Measurements from ENCODE around the gene WASHC2C.
"Not testable (repeated sequence)": the region's sequence is repeated elsewhere in the genome, so short reads cannot be mapped to it uniquely, and the experiment has no call there.

The WASHC2C gene, protein sequence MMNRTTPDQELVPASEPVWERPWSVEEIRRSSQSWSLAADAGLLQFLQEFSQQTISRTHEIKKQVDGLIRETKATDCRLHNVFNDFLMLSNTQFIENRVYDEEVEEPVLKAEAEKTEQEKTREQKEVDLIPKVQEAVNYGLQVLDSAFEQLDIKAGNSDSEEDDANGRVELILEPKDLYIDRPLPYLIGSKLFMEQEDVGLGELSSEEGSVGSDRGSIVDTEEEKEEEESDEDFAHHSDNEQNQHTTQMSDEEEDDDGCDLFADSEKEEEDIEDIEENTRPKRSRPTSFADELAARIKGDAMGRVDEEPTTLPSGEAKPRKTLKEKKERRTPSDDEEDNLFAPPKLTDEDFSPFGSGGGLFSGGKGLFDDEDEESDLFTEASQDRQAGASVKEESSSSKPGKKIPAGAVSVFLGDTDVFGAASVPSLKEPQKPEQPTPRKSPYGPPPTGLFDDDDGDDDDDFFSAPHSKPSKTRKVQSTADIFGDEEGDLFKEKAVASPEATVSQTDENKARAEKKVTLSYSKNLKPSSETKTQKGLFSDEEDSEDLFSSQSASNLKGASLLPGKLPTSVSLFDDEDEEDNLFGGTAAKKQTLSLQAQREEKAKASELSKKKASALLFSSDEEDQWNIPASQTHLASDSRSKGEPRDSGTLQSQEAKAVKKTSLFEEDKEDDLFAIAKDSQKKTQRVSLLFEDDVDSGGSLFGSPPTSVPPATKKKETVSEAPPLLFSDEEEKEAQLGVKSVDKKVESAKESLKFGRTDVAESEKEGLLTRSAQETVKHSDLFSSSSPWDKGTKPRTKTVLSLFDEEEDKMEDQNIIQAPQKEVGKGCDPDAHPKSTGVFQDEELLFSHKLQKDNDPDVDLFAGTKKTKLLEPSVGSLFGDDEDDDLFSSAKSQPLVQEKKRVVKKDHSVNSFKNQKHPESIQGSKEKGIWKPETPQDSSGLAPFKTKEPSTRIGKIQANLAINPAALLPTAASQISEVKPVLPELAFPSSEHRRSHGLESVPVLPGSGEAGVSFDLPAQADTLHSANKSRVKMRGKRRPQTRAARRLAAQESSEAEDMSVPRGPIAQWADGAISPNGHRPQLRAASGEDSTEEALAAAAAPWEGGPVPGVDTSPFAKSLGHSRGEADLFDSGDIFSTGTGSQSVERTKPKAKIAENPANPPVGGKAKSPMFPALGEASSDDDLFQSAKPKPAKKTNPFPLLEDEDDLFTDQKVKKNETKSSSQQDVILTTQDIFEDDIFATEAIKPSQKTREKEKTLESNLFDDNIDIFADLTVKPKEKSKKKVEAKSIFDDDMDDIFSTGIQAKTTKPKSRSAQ (N-terminal part only)

DNA sequence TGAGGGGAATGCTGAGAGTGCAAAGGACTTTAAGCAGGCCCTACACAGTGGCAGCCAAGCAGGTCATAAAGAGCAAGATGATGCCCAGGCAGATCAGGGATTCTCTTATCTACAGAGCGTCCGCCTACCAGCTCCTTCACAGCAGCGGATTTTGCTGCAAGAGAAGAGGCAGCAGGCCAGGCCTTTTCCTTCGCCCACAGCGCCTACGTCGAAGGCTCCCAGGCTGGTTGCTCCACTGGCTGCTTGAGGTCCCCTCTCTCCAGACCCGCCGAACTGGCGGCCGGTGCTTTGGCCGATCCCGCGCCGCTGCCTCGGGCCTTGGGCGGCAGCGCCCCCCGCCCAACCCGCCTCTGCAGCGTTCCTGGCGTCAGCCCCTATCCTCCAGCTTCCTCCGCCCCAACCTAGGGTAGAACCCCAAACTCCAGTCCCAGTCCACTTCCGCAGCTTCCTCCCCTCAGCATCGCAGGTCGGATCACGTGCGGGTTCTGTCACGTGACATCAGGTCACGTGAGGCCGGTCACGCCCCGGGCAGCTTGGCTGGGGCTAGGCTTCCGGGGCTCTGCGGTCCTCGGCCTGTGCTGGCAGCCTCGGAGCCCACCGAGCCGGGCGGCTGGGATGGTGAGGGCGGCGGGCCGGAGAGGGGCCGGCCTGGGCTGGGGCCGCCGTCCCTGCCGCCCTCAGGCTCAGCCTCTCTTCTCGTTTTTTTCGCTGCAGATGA is at the start of gene WASHC2C:
Gene WASHC2C (plus strand): TSS at position 564 of the 718 bp plus-strand sequence. CDS start 52 bp downstream, at position 616.
- ATAC-seq: peak; percentile 96 to 97

DNA sequence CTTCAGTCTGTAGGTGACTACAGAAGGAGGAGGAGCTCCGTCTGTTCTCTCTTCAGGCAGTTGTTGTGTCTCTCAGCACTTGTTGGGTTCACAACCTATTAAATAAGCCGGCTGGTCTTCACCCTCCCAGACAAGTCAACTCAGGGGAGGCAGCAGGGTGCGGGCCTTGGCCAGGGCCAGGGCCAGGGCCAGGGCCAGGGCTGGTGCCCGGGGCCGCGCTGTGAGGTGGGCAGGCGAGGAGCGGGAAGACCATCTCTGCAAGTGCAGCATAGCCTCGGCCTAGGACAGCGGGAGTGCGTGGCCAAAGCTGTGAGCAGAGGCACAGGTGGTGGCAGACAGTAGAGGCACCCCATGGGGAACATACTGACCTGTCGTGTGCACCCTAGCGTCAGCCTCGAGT is 48.6 kb upstream of the WASHC2C start:
- not testable (repeated sequence) for ATAC-seq

DNA sequence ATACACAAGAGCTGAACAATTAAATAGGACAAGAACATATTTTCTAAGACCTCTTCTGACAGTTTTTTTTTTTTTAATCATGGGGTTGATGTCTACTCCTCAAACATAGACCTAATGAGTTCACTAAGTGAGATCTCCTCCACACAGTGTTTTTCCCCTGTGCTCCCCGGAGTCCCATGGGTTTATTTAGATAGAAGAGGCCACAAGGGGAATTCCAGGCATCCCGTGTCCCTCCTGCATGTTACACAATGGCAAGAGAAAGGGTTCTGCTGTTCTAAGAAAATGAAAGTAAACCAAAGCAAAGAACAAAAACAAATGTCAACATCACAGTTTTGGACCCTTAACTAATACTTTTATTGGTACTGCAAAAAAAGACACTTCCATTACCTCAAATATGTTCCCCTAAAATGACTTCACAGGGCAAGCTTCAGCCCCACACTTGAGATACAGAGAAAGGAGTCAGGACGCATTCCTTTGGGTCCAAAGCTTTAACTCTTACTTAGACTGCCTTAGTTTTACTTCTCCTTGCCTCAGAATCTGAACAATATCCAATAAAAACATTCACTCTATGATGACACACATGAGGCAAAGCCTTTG is 16.8 kb upstream of the WASHC2C start:
- not testable (repeated sequence) for ATAC-seq

DNA sequence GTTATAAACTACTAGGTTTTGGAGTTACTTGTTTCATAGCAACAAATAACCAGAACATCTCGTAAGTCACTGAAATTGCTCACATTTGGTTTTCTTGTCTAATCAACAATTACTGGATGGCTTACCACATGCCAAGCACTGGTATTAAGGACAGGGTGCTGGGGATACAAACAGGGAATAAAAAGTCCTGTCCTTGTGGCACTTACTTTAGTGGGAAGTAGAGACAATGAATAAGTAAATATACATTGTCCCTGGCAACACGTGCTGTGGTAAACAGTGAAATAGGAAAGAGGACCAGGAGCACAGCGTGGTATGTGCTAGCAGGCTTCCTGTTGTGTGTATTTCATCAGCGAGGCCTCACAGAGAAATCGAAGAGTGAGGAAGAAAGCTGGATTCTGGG is 15.8 kb upstream of the WASHC2C start:
- not testable (repeated sequence) for ATAC-seq

DNA sequence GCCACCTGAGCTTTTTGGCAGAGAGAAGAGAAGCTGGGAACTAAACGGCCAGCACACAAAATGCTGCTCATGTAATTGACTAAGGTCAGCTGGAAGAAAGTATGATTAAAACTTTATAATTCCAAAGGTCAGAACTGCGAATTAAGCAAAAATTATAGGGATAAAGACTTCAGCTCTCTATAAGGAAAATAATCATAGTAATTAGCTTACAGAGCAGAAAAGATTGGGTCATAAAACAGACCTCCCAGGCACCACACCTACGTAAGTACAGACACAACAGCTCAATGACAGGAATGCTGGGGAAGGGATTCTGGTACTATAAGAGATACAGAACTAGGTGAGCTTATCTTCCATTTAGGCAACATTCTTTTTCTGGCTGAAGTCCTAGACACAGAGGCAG is 10.0 kb upstream of the WASHC2C start:
- not testable (repeated sequence) for ATAC-seq

DNA sequence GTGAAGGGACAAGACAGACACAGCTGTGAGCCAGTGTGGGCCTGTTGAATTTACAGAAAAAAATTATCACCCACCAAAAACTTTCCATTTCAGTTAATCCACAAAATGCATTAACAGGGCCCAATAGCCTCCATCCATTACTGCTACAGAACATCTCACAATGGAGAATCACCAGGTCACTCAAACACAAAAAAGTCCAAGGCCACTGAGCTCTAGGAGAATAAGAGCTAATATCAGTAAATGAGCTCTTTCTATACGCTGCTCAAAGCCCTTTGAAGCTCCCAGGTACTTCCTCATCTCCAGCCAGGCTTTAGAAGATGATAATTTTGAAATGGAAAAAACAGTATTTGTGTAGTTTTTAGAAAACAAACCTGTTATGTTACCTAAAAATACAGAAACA is 9.4 kb upstream of the WASHC2C start:
- not testable (repeated sequence) for ATAC-seq

DNA sequence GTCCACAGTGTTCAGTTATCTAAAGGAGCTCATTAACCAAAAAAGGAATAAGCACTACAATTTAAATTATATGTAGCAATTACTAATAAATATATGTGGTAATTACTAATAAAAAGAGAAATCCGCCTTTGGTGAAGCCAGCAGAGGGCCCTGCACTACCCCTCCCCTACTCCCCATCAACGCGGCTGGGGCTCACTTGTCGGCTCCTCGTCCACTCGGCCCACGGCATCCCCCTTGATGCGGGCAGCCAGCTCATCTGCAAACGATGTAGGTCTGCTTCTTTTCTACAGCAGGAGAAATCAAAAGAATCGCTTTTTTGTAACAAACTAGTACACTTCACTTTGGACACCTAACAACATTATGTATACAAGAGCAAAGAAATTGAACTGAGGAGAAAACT is 5.6 kb upstream of the WASHC2C start:
- ATAC-seq: not testable (repeated sequence)

DNA sequence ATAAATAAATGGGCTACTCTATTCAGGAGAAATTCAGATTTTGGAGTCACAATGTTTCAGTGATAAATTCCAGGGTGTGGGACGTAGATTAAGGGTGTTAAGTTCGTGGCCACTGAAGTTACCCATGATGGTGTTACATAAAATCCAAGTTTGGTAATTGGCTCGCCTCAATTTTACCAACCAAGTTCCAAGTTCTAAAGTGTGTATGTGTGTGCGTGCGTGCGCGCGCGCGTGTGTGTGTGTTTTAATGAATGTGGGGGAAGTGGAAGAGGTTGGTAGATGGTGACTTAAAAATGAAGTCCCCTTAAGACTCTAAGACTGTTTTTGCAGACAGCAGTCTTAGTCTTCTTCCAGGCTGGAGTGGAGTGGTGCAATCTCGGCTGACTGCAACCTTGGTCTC is 3.2 kb upstream of the WASHC2C start:
- not testable (repeated sequence) for ATAC-seq

DNA sequence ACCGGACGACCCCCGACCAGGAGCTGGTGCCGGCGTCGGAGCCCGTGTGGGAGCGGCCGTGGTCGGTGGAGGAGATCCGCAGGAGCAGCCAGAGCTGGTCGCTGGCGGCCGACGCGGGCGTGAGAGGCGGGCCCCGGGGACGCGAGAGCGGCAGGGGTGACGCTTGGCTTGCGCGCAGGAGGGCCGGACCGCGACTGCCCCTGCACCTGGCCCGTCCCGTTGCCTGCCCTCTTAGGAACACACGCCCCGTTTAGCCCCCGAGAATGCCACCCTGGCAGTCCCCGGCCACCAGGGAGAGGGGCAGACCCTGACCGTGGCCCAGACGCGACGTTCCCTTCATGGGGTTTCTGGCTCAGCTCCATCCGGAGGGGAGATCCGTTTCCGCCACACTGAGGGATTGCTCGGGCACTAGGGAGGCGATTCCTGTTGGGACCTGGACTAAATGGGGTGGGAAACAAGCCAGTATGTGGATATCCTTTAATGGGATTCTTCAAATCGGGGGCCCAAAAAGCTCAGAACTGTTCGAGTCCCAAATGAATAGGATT is 427 bp downstream of the WASHC2C start:
- ATAC-seq: peak; percentile 44 to 47

DNA sequence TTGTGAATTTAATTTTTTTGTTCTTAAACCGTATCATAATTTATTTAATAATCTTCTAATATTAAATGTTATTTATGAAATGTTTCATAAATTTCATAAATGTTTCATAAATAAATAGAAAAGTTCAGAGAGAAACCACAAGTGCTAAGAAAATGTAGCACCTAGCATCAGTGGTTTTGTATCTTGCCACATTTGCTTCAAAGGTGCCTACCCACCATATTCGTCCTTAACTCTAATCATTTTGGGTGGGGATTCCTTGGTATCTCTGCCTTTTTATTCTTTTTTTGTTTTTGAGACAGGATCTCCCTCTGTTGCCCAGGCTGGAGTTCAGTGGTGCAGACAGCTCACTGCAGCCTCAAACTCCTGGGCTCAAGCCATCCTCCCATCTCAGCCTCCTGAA is 7.4 kb downstream of the WASHC2C start:
- ATAC-seq: not testable (repeated sequence)

DNA sequence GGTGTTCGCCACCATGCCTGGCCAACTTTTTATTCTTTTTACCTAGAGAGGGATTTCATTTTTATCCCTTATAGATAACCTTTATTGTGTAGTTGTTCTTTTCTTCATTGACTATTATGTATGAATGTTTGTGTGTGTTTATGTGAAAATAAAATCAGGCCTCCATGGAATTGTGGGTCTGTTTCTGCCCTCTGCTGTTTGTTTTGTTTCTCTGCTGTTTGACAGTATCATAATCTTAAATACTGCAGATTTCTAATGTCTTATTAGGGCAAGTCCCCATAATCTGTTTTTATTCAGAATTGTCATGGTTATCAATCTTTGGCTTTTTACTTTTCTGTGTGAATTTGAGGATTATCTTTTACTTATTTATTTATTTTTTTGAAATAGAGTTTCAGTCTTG is 7.8 kb downstream of the WASHC2C start:
- ATAC-seq: not testable (repeated sequence)

DNA sequence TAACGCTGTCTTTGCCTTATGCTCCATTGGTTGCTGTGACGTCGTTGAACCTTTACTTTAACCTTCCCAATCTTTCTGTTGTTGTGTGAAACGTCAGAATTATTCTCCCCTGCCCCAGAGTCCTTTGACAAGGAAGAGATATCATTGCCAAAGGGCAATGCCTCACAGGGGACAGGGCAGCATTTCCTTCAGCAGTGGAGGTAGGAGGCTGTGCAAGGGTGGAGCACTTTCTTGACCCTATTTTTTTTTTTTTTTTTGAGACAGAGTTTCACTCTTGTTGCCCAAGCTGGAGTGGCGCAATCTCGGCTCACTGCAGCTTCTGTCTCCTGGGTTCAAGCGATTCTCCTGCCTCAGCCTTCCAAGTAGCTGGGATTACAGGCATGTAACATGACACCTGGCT is 14.5 kb downstream of the WASHC2C start:
- not testable (repeated sequence) for ATAC-seq

DNA sequence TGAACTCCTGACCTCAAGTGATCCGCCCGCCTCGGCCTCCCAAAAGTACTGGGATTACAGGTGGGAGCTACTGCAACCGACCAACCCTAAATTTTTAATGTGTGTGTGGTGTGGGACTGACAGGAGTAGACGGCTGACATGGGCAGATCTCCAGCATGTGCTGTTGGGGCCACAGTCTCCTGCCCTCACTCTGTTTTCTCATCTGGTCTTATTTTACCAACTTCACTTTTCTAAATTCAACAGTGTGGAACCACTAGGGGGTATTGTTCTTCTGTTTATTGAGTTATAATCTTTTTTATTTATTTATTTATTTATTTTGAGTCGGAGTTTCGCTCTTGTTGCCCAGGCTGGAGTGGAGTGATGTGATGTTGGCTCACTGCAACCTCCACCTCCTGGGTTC is 14.9 kb downstream of the WASHC2C start:
- ATAC-seq: not testable (repeated sequence)

DNA sequence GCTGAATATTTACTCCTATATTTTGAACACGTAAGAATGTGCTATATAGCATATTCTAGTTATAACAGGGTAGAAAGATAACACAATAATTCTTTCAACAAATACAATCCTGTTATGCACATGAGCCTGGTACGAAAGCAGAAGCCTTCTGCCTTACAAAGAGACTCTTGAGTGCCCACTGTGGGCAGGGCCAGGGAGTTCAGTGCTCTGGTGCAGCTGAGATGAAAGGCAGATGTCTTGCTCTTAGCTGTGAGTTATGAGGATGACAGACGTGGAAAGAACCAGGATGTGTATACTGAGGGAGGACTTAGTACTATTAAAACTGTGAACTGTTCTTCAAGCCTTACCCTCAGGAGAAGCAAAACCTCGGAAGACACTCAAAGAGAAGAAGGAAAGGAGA is 24.1 kb downstream of the WASHC2C start:
- not testable (repeated sequence) for ATAC-seq

DNA sequence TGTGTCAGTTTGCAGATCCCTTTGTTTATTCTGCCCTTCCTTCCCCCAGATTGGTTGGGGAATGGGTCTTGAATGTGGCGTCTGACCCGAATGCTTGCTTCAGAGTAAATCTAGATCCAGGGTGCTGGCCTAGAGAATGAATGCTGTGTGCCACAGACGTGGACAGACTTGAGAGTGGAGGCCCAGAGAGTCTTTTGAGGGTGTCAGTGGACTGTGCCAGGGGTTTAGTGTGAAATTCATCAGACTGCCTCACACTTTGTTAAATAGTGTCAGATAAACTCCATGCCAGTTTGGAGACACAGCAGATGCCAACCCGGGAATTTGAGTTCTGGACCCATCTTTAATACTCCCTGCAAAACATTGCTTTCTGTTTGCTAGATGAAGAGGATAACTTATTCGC is 25.1 kb downstream of the WASHC2C start:
- not testable (repeated sequence) for ATAC-seq

DNA sequence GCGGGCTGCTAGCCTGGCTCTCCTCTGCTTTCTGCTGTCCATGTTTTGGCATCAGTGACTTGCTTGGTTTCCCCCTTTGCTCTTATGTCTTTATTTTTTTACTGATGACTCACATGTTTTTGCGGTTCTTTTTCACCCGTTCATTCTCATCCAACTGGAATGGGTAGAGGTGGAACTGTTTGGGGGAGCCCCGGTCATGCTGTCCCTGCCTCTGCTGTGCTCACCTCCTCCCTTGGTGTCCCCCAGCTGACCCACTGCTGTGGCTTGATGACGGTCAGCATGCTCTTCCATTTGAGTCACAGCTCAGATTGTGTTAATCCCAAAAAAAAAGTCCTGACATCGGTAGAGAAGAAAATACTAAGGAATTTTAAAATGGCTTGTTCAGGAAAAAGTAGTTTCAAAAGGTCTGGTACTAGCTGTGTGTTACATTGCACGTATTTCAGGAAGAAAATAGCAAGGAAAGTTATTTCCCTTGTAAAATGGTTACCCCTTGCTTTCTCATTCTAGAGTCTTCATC is 27.0 kb downstream of the WASHC2C start:
- ATAC-seq: not testable (repeated sequence)

DNA sequence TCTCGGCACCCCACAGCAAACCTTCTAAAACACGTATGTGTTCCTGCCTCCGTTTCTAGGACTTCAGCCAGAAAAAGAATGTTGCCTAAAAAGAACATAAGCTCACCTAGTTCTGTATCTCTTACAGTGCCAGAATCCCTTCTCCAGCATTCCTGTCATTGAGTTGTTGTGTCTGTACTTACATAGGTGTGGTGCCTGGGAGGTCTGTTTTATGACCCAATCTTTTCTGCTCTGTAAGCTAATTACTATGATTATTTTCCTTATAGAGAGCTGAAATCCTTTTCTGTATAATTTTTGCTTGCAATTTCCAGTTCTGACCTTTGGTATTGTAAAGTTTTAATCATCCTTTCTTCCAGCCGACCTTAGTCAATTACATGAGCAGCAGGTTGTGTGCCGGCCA is 28.0 kb downstream of the WASHC2C start:
- not testable (repeated sequence) for ATAC-seq

DNA sequence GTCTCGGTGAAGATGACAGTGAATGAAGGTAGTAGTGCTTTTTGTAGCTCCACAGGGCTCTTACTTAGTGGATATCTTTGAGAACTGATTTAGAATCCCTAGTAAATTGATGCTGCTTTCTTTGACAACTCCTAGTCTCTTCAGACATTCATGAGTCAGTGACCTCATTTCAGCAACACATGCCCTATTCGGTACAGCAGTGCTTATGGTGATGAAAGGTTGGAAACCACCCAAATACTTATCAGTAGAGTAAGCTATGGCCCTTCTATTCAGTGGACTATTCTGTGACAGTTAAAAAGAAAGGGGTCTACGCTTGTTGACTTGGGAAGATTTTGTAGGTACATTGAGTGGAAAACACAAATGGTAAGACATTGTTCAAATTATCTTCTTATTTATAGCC is 29.0 kb downstream of the WASHC2C start:
- ATAC-seq: not testable (repeated sequence)

DNA sequence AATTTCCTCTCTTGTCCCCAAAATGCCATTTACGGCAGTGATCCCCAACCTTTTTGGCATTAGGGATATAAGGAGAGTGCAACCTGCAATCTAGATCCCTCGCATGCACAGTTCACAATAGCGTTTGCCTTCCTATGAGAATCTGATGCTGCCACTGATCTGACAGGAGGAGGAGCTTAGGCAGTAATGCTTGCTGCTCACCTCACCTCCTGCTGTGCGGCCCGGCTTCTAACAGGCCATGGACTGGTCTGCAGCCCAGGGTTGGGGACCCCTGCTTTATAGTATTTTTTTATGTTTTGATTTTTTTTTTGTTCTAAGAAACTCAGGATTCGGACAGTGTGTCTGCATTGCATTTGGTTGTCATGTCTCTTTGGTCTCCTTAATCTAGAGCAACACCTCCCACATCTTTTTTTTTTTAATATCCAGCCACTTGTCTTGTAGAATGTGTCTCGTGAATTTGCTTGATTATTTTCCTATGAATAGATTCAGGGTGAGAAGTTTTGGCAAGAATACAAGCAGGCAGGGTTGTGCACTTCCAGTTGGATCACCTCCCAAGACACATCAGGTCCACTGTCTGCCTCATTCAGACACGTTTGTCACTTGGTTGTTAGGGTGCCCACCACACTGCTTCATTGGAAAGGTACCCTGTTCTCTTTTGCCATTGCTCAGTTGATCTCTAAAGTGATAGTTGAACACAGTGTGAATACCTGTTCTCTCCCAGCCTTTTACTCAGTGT is 30.8 kb downstream of the WASHC2C start:
- not testable (repeated sequence) for ATAC-seq

DNA sequence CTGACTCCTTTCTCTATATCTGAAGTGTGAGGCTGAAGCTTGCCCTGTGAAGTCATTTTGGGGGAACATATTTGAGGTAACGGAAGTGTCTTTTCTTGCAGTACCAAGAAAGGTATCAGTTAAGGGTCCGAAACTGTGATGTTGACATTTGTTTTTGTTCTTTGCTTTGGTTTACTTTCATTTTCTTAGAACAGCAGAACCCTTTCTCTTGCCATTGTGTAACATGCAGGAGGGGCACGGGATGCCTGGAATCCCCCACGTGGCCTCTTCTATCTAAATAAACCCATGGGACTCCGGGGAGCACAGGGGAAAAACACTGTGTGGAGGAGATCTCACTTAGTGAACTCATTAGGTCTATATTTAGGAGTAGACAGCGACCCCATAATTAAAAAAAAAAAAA is 34.6 kb downstream of the WASHC2C start:
- ATAC-seq: not testable (repeated sequence)
